ENCODE results near the gene ANGPTL2.

DNA sequence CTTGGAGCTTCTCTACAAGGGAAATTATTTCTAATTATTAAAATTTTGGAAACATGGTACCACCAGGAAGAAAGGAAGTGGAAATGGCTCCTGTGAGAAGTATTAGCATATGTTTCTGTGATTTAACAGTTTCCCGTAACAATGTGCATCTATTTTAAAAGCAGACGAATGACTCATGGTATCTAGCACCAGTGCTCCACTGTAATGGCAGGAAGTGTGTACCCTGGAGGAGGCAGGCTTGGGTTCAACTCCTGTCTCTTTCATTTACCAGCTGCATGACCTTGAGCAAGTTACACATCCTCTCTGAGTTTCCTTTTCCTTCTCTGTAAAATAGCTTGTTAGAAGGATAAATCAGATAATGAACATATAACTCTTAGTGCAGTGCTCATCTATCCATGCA is 41.0 kb upstream of the ANGPTL2 start:
- TF ChIP-seq CTCF (IDR thresholded peaks at IDR 0.05) (no peak), POLR2A (IDR thresholded peaks at IDR 0.05) (no peak)

Data from uterus (tissue), 2 donors.